ENCODE results near the gene CHURC1.

- TF ChIP-seq CTCF (IDR thresholded peaks at IDR 0.05) (no peak), POLR2AphosphoS5 (IDR thresholded peaks at IDR 0.05; ENCODE audit: insufficient read depth in 1 of 2, low read depth in 1 of 2) (no peak), POLR2A (IDR thresholded peaks at IDR 0.05) (no peak)
Measured at GRCh38 chr14:64966976-64967375, 52.7 kb downstream of the CHURC1 start.

Data from vagina (tissue), 2 donors.